TTC549 (cell line): ENCODE measurements around the gene SCYL1.
A peak's percentile ranks its signal among the peaks of the same experiment; 100 is the strongest.

Experiments
- FAIRE-seq: peaks from 2 replicates; lab custom pipeline; 2012; peaks lifted over from hg19 to GRCh38; lab: Jason Lieb, UNC

Gene SCYL1

GRCh38 chr11:65493367-65494176 lies 31.3 kb upstream of the SCYL1 start:
- no peak for FAIRE-seq

- FAIRE-seq, result no peak
These were observed 28.4 kb upstream of the SCYL1 start for GRCh38 chr11:65496304-65497140.

- FAIRE-seq, result no peak
These were observed 27.5 kb upstream of the SCYL1 start for GRCh38 chr11:65497141-65498041.

GRCh38 chr11:65498042-65498726 lies 26.7 kb upstream of the SCYL1 start:
- FAIRE-seq, result no peak

- FAIRE-seq, result peak; percentile 42
These were observed 26.2 kb upstream of the SCYL1 start for GRCh38 chr11:65498727-65498976.

- FAIRE-seq, result no peak
These were observed 25.7 kb upstream of the SCYL1 start, which contains the start of gene MALAT1 for GRCh38 chr11:65498977-65499712. TSS of gene MALAT1 (plus strand) at chr11:65499045.

- FAIRE-seq, result no peak
These were observed 25.0 kb upstream of the SCYL1 start for GRCh38 chr11:65499713-65500386.

GRCh38 chr11:65500387-65501185 lies 24.3 kb upstream of the SCYL1 start:
- FAIRE-seq, result no peak

- no peak for FAIRE-seq
These were observed 23.8 kb upstream of the SCYL1 start for GRCh38 chr11:65501186-65501471.

GRCh38 chr11:65501472-65502273 lies 23.2 kb upstream of the SCYL1 start:
- no peak for FAIRE-seq

- FAIRE-seq, result no peak
These were observed 22.7 kb upstream of the SCYL1 start for GRCh38 chr11:65502274-65502554.

- no peak for FAIRE-seq
These were observed 22.1 kb upstream of the SCYL1 start for GRCh38 chr11:65502555-65503367.

- FAIRE-seq, result no peak
These were observed 21.4 kb upstream of the SCYL1 start for GRCh38 chr11:65503368-65503948.

GRCh38 chr11:65503949-65504673 lies 20.8 kb upstream of the SCYL1 start:
- no peak for FAIRE-seq

- no peak for FAIRE-seq
These were observed 20.0 kb upstream of the SCYL1 start for GRCh38 chr11:65504674-65505465.

GRCh38 chr11:65505466-65506289 lies 19.2 kb upstream of the SCYL1 start:
- FAIRE-seq, result no peak
